ENCODE results near the gene GFY. TPM values are rescaled to one million over a fixed set of nuclear protein-coding genes. Genes with fewer than 3 reads are reported as not detected.

The GFY gene
- total and polyA plus RNA-seq, 9 of the 15 experiments (the other 6 are each of a cell fraction or from before 2014, with no cell fraction given) = 0.06 to 0.40 (median 0.19) TPM; not detected in 3

DNA sequence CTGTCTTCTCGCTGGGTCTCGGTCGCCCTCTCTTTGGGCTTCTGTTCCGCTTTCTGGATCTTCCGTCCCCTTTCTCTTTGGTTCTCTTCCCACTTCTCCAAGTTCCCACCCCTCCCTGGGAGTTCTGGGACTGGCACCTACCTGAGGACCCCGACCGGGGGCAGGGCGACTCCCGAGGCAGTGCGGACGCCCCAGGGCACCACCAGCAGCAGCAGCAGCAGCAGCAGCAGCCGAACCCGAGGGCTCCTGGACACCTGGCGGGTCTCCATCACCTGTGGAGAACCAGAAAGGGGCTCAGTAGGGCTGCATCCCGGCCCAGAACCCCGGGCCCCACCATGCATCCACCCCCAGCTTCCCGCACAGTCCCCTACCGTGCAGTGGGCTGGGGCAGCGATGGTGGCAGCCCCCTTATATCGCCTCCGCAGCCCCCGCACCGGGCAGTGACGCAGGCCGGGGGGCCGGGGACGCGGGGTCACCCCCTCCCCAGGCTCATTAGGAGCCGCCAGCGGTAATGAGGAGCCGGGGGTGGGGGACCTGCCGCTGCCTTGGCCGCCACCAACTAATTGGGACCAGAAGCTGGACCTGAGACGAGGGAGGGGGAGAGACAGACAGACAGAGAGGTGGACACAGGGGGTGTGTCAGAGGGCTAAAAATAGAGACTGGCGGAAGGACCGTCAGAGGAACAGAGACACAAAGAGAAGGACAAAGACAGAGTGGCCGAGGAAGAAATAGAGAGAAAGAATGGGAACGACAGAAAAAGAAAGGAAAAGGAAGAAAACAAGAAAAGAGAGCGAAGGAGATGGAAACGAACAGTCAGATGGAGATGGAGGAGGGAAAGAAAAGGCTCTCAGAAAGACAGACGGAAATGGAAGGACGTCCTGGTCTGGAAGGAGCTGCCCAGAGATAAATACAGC lies 1.9 kb upstream of the GFY start, which contains the start of gene PTH2 (continued):
- TF ChIP-seq, protein P1, sequence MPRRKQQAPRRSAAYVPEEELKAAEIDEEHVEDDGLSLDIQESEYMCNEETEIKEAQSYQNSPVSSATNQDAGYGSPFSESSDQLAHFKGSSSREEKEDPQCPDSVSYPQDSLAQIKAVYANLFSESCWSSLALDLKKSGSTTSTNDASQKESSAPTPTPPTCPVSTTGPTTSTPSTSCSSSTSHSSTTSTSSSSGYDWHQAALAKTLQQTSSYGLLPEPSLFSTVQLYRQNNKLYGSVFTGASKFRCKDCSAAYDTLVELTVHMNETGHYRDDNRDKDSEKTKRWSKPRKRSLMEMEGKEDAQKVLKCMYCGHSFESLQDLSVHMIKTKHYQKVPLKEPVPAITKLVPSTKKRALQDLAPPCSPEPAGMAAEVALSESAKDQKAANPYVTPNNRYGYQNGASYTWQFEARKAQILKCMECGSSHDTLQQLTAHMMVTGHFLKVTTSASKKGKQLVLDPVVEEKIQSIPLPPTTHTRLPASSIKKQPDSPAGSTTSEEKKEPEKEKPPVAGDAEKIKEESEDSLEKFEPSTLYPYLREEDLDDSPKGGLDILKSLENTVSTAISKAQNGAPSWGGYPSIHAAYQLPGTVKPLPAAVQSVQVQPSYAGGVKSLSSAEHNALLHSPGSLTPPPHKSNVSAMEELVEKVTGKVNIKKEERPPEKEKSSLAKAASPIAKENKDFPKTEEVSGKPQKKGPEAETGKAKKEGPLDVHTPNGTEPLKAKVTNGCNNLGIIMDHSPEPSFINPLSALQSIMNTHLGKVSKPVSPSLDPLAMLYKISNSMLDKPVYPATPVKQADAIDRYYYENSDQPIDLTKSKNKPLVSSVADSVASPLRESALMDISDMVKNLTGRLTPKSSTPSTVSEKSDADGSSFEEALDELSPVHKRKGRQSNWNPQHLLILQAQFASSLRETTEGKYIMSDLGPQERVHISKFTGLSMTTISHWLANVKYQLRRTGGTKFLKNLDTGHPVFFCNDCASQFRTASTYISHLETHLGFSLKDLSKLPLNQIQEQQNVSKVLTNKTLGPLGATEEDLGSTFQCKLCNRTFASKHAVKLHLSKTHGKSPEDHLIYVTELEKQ (CRISPR knock-in tag; IDR thresholded peaks at IDR 0.05) = no peak
- TF ChIP-seq ZNF561 (CRISPR knock-in tag; conservative IDR thresholded peaks at IDR 0.05) = no peak
- peak; percentile 35; the same call in 1 of the 2 replicates for TF ChIP-seq MTA2 (IDR thresholded peaks at IDR 0.05; ENCODE audit: low read depth)

DNA sequence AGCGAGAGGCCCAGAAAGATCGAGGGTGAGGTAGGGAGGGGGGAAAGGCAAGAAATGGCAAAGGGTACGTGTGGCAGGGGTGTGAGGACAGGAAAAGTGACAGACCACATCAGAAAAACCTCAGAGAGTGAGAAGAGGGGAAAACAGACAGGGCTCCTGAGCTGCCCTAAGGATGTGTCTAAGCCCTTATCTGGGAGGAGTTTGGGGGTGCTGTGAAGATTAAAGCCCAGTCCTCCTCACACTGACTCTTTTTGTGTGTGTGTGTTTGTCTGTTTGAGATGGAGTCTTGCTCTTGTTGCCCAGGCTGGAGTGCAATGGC lies 1.2 kb upstream of the GFY start:
- in situ Hi-C loops (cut with MboI) = no loop called here
- 0 out of 2 replicates have a peak, but pooled peaks have one; percentile 10 for TF ChIP-seq NBN (IDR thresholded peaks at IDR 0.05; ENCODE audit: low read depth)
- TF ChIP-seq, protein P2, sequence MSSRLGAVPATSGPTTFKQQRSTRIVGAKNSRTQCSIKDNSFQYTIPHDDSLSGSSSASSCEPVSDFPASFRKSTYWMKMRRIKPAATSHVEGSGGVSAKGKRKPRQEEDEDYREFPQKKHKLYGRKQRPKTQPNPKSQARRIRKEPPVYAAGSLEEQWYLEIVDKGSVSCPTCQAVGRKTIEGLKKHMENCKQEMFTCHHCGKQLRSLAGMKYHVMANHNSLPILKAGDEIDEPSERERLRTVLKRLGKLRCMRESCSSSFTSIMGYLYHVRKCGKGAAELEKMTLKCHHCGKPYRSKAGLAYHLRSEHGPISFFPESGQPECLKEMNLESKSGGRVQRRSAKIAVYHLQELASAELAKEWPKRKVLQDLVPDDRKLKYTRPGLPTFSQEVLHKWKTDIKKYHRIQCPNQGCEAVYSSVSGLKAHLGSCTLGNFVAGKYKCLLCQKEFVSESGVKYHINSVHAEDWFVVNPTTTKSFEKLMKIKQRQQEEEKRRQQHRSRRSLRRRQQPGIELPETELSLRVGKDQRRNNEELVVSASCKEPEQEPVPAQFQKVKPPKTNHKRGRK (tag; IDR thresholded peaks at IDR 0.05) = peak; percentile 50
- TF ChIP-seq, protein P3, sequence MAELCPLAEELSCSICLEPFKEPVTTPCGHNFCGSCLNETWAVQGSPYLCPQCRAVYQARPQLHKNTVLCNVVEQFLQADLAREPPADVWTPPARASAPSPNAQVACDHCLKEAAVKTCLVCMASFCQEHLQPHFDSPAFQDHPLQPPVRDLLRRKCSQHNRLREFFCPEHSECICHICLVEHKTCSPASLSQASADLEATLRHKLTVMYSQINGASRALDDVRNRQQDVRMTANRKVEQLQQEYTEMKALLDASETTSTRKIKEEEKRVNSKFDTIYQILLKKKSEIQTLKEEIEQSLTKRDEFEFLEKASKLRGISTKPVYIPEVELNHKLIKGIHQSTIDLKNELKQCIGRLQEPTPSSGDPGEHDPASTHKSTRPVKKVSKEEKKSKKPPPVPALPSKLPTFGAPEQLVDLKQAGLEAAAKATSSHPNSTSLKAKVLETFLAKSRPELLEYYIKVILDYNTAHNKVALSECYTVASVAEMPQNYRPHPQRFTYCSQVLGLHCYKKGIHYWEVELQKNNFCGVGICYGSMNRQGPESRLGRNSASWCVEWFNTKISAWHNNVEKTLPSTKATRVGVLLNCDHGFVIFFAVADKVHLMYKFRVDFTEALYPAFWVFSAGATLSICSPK (IDR thresholded peaks at IDR 0.05; ENCODE audit: borderline replicate concordance) = no peak
- TF ChIP-seq DPF2 (IDR thresholded peaks at IDR 0.05) = 0 out of 2 replicates have a peak, but pooled peaks have one; percentile 44
- TF ChIP-seq, protein P4, sequence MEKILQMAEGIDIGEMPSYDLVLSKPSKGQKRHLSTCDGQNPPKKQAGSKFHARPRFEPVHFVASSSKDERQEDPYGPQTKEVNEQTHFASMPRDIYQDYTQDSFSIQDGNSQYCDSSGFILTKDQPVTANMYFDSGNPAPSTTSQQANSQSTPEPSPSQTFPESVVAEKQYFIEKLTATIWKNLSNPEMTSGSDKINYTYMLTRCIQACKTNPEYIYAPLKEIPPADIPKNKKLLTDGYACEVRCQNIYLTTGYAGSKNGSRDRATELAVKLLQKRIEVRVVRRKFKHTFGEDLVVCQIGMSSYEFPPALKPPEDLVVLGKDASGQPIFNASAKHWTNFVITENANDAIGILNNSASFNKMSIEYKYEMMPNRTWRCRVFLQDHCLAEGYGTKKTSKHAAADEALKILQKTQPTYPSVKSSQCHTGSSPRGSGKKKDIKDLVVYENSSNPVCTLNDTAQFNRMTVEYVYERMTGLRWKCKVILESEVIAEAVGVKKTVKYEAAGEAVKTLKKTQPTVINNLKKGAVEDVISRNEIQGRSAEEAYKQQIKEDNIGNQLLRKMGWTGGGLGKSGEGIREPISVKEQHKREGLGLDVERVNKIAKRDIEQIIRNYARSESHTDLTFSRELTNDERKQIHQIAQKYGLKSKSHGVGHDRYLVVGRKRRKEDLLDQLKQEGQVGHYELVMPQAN (IDR thresholded peaks at IDR 0.05; ENCODE audit: borderline replicate concordance) = 0 out of 2 replicates have a peak, but pooled peaks have one; percentile 9
- TF ChIP-seq CTBP1 (IDR thresholded peaks at IDR 0.05; ENCODE audit: borderline replicate concordance) = 0 out of 2 replicates have a peak, but pooled peaks have one; percentile 18
- 0 out of 2 replicates have a peak, but pooled peaks have one; percentile 9 for TF ChIP-seq NCOA1 (IDR thresholded peaks at IDR 0.05; ENCODE audit: low read depth)

More for the DNA sequence above, 1.2 kb upstream of the GFY start:
- Histone ChIP-seq H3K4me2 (ENCODE audit: insufficient read depth, low read length) (peak overlapping the region; percentile 55), H3K79me2 (ENCODE audit: control insufficient read depth, insufficient read depth, low read length) (no peaks in the 10 kb centered on the region), H3K9me1 (ENCODE audit: control insufficient read depth, insufficient read depth, low read length) (no peaks in the 10 kb centered on the region), H3K36me3 (ENCODE audit: control insufficient read depth, insufficient read depth, low read length) (no peaks in the 10 kb centered on the region), H2AFZ (ENCODE audit: low read depth, low read length) (peak overlapping the region; percentile 73), H4K20me1 (replicated peaks; ENCODE audit: control insufficient read depth, insufficient read depth, low read length) (no peaks in the 10 kb centered on the region), H3K9ac (ENCODE audit: insufficient read depth in 1 of 2, low read depth in 2 of 2, low read length in 2 of 2) (peak overlapping the region; percentile 40 to 80; a peak in 3 of 4 replicates), H3K4me3 (no peak overlapping the region), H3K9me3 (replicated peaks; ENCODE audit: control insufficient read depth, insufficient read depth, low read depth, low read length) (no peaks in the 10 kb centered on the region), H3K4me1 (replicated peaks in 1 of 2; ENCODE audit: control insufficient read depth in 2 of 2, insufficient read depth in 2 of 2, low read length in 2 of 2) (peaks cover 49 to 71% of the 10 kb centered on the region in 2 experiments), H3K27me3 (ENCODE audit: control insufficient read depth in 2 of 2, insufficient read depth in 2 of 2, low read length in 2 of 2) (no peaks in the 10 kb centered on the region), H3K27ac (ENCODE audit: extremely low read depth, low read depth, low read length) (peak overlapping the region; percentile 17; the same call in 2 of the 3 replicates)
- DNase-seq (ENCODE audit: extremely low read depth in 1 of 4, low spot score in 3 of 4) (no peak), FAIRE-seq (no peak), ATAC-seq (no peak)
- WGBS (ENCODE audit: insufficient coverage, low coverage, missing lambda C conversion rate) = 12% methylated on average over 2 of the region's 3 CpGs
- ChIA-PET POLR2A (interaction anchor here (0.6 to 1.9 kb wide), 6 partner anchors 10 to 155 kb away, joined by 3 to 6 read pairs (median 4); no protein-coding TSS in a partner anchor), CTCF (ENCODE audit: low intra/inter-chr PET ratio) (no interaction called here)
- BruUV-seq (replicated peaks) = no TSS peak
- intact Hi-C loops (cut with micrococcal nuclease) = loop anchor here (2.0 kb wide), 1 partner anchor 19 kb away; no protein-coding TSS in a partner anchor
